NCI-H187 (cell line): ENCODE results near the gene ACSL1.

ENCODE experiments used
- DNase-seq, 2 experiments: peaks; one replicate each; lab custom pipeline; 2025; lab: John Stamatoyannopoulos, UW

ACSL1 gene

DNA sequence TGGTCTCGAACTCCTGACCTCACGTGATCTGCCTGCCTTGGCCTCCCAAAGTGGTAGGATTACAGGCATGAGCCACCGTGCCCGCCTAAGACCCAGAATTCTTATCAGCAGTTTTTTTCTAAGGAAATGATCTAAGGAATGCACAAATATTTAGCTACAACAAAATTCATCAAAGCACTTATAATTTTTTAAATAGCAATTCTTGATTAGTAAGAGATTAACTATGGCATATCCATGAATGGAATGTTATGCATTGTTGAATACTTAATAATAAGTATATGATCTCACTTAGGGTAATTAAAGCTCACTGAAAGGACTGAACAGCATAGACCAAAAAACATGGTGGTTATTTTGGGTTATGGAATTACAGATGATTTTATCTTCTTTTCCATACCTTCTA, 110.2 kb downstream of the ACSL1 start:
- no peak for DNase-seq

DNA sequence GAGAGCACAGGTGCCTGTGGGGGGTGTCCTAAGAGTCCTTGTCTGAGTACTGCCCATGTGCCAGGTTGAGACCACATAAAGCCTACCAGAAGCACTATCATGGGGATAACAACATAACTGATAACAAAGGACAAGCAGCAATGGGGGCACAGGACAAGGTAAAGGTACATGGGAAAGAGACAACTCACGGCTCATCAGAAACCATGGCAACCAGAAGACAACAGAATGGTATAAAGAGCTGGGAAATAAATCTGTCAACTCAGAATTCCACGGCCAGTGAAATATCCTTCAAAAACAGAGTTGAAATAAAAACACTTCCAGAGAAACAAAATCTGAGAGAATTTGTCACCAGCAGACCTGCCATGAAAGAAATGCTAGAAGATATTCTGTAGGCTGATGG, 111.9 kb downstream of the ACSL1 start:
- DNase-seq: no peak

- DNase-seq: no peak
These were observed 113.4 kb downstream of the ACSL1 start for GRCh38 chr4:184712322-184712721.

GRCh38 chr4:184706453-184706852, 119.3 kb downstream of the ACSL1 start:
- DNase-seq: no peak

GRCh38 chr4:184705692-184706091, 120.1 kb downstream of the ACSL1 start:
- DNase-seq: no peak
